HepG2 (cell line): ENCODE measurements around the gene EEF1AKMT4. TPM values are rescaled to one million over a fixed set of nuclear protein-coding genes. Genes with fewer than 3 reads are reported as not detected.

ENCODE experiments used
- ATAC-seq: fragments of 200-7000 bp; cut with Tn5 transposase; 3 replicates; pipeline ENCODE4 v1.9.1; 2020; ENCODE audit warnings: mild to moderate bottlenecking, moderate library complexity
- BruUV-seq: library from RNA; stranded (reverse); fragments of 400-500 nt; replicated peaks from 2 replicates; lab custom pipeline; 2021; lab: Mats Ljungman, UMichigan
- CTCF ChIA-PET: fragments of 300-600 bp; formaldehyde crosslinking; extraction: SDS; loops from one replicate; lab custom pipeline; 2021; ENCODE audit warnings: low total read pairs, inconsistent platforms, low intra/inter-chr PET ratio; lab: Yijun Ruan, JAX
- POLR2A ChIA-PET: fragments of 350-600 bp; sonication (Branson Sonifier 250); formaldehyde crosslinking; loops from one replicate; lab custom pipeline; 2020; ENCODE audit warnings: antibody characterized with exemption, inconsistent platforms; lab: Yijun Ruan, JAX
- DNase-seq: peaks from one replicate; pipeline ENCODE4 v3.0.0-alpha.2; 2015; ENCODE audit warnings: low spot score
- FAIRE-seq: peaks from 3 replicates; lab custom pipeline; 2011; peaks lifted over from hg19 to GRCh38; lab: Jason Lieb, UNC
- H2AFZ ChIP-seq: one replicate; pipeline ENCODE4 v1.6.1; 2011; ENCODE audit warnings: low read length, inconsistent platforms
- H3K27ac ChIP-seq: fragments of 300-600 bp; 3 replicates; pipeline ENCODE4 v1.8.0; 2011; ENCODE audit warnings: mixed run types, mild to moderate bottlenecking, mixed read lengths, low read length, inconsistent platforms; ENCODE audit not compliant: insufficient read depth; ENCODE audit errors: extremely low read length
- H3K27me3 ChIP-seq, 2 experiments: fragments of 200-600 bp in 1 of 2; 2 replicates in 1 of 2; 3 replicates in 1 of 2; pipeline versions ENCODE4 v1.6.0 to v1.8.0; 2011; ENCODE audit warnings: low read length in 2 of 2, mild to moderate bottlenecking in 2 of 2, moderate library complexity in 2 of 2, inconsistent platforms in 1 of 2; ENCODE audit not compliant: insufficient read depth in 2 of 2, control insufficient read depth in 1 of 2
- H3K36me3 ChIP-seq, 2 experiments: fragments of 200-600 bp in 1 of 2; replicated peaks in 1 of 2; 2 replicates in 1 of 2; 3 replicates in 1 of 2; pipeline versions ENCODE4 v1.5.1 to v1.8.0; 2011; ENCODE audit warnings: low read length in 2 of 2, inconsistent platforms in 1 of 2; ENCODE audit not compliant: insufficient read depth in 2 of 2, control insufficient read depth in 1 of 2
- H3K4me1 ChIP-seq: 2 replicates; pipeline ENCODE4 v1.5.1; 2012; ENCODE audit warnings: low read length, inconsistent platforms; ENCODE audit not compliant: insufficient read depth
- H3K4me2 ChIP-seq: 2 replicates; pipeline ENCODE4 v1.6.0; 2011; ENCODE audit warnings: low read depth, low read length, inconsistent platforms
- H3K4me3 ChIP-seq, 3 experiments: fragments of 200-600 bp in 1 of 3; sonication (generic), shearing (Covaris generic) in 1 of 3; replicated peaks in 1 of 3; 2 replicates each; pipeline ENCODE4 v1.5.1; 2011 to 2016; ENCODE audit warnings: low read length in 3 of 3, inconsistent platforms in 2 of 3, low read depth in 2 of 3, mild to moderate bottlenecking in 2 of 3, control low read depth in 1 of 3, mixed read lengths in 1 of 3; ENCODE audit not compliant: insufficient read depth in 1 of 3
- H3K79me2 ChIP-seq: one replicate; pipeline ENCODE4 v1.6.1; 2011; ENCODE audit warnings: low read length, inconsistent platforms; ENCODE audit not compliant: insufficient read depth
- H3K9ac ChIP-seq: 2 replicates; pipeline ENCODE4 v1.6.0; 2011; ENCODE audit warnings: mild to moderate bottlenecking, low read depth, low read length, inconsistent platforms; ENCODE audit not compliant: insufficient read depth
- H3K9me3 ChIP-seq: 2 replicates; pipeline ENCODE4 v1.5.1; 2012; ENCODE audit warnings: mild to moderate bottlenecking, low read length
- H4K20me1 ChIP-seq: 2 replicates; pipeline ENCODE4 v1.6.0; 2011; ENCODE audit warnings: inconsistent platforms, mild to moderate bottlenecking, low read length, moderate library complexity; ENCODE audit not compliant: insufficient read depth
- AHR ChIP-seq: IDR thresholded peaks from 2 replicates; pipeline ENCODE4 v1.6.1; 2018; ENCODE audit warnings: missing genetic modification reagents, missing compliant biosample characterization
- EEA1 ChIP-seq: sonication (generic); formaldehyde crosslinking; IDR thresholded peaks from 2 replicates; pipeline ENCODE4 v1.5.1; 2020; ENCODE audit warnings: mild to moderate bottlenecking, missing genetic modification reagents, borderline replicate concordance
- KDM1A ChIP-seq: IDR thresholded peaks from 2 replicates; pipeline ENCODE4 v1.6.1; 2016; ENCODE audit warnings: missing compliant biosample characterization
- SNAI1 ChIP-seq: sonication (generic); formaldehyde crosslinking; IDR thresholded peaks from 2 replicates; pipeline ENCODE4 v1.5.0; 2020; ENCODE audit warnings: mild to moderate bottlenecking, missing genetic modification reagents, borderline replicate concordance
- YEATS4 ChIP-seq: sonication (generic); formaldehyde crosslinking; IDR thresholded peaks from 2 replicates; pipeline ENCODE4 v1.4.0; 2020; ENCODE audit warnings: missing genetic modification reagents, borderline replicate concordance
- ZBTB1 ChIP-seq: sonication (generic); formaldehyde crosslinking; IDR thresholded peaks from 2 replicates; pipeline ENCODE4 v1.4.0; 2020; ENCODE audit warnings: missing genetic modification reagents, borderline replicate concordance
- ZNF552 ChIP-seq: sonication (generic); formaldehyde crosslinking; IDR thresholded peaks from 2 replicates; pipeline ENCODE4 v1.9.0; 2022; ENCODE audit warnings: missing genetic modification reagents, mild to moderate bottlenecking, borderline replicate concordance
- ZNF850 ChIP-seq: sonication (generic); formaldehyde crosslinking; conservative IDR thresholded peaks from 2 replicates; pipeline ENCODE4 v1.9.0; 2021; ENCODE audit warnings: mild to moderate bottlenecking, missing genetic modification reagents
- ZNF883 ChIP-seq: sonication (generic); formaldehyde crosslinking; IDR thresholded peaks from 2 replicates; pipeline ENCODE4 v1.5.1; 2020; ENCODE audit warnings: mild to moderate bottlenecking, missing genetic modification reagents; ENCODE audit errors: not compliant biosample characterization
- WGBS: methylation state at CpG from one replicate; pipeline ENCODE4 v1.1.6; 2017; ENCODE audit warnings: low lambda C conversion rate; 5-methylcytosine and 5-hydroxymethylcytosine counted together
- in situ Hi-C: cut with HindIII; loops from 2 replicates; pipeline ENCODE4 v1.10.0; 2017; ENCODE audit warnings: low pct_unique_long_range_greater_than_20kb; ENCODE audit not compliant: extremely low pct_ligation_motif_present
- intact Hi-C: fragments of 100-400 bp; cut with micrococcal nuclease; formaldehyde crosslinking; loops from one replicate; pipeline ENCODE4 v1.10.0; 2022; ENCODE audit not compliant: unreplicated experiment
- polyA plus RNA-seq, 8 experiments: library from polyadenylated mRNA; depleted of rRNA in 3 of 8; stranded (reverse) in 7 of 8; unstranded in 1 of 8; fragments of >200 nt; fragmentation: Illumina TruSeq in 4 of 8; extraction: Trizol in 4 of 8; gene quantifications; 2 replicates each; pipeline versions ENCODE4 v1.2.1 to v1.2.3, GENCODE V29; 2011 to 2016; ENCODE audit warnings: low read depth in 4 of 8, missing spikeins in 1 of 8, mixed read lengths in 1 of 8; ENCODE audit not compliant: insufficient read depth in 1 of 8
- total RNA-seq, 5 experiments: library from RNA; depleted of rRNA; stranded (reverse); fragments of >200 nt; fragmentation: Illumina TruSeq; extraction: Trizol; gene quantifications; 2 replicates each; pipeline ENCODE4 v1.2.3, GENCODE V29; 2016; ENCODE audit warnings: low read depth in 1 of 5
- TF ChIP-seq, protein P1 (sequence below): sonication (generic); formaldehyde crosslinking; IDR thresholded peaks from 2 replicates; pipeline ENCODE4 v1.8.0; 2022; ENCODE audit warnings: mild to moderate bottlenecking, missing genetic modification reagents, borderline replicate concordance
- TF ChIP-seq, protein P2 (sequence below): sonication (generic); formaldehyde crosslinking; IDR thresholded peaks from 2 replicates; pipeline ENCODE4 v1.9.0; 2021; ENCODE audit warnings: missing genetic modification reagents, borderline replicate concordance
- TF ChIP-seq, protein P3 (sequence below): IDR thresholded peaks from 2 replicates; pipeline ENCODE4 v1.6.1; 2016
- TF ChIP-seq, protein P4 (sequence below): sonication (generic); formaldehyde crosslinking; IDR thresholded peaks from 2 replicates; pipeline ENCODE4 v1.4.0; 2020; ENCODE audit warnings: missing genetic modification reagents, low read depth, mild to moderate bottlenecking, borderline replicate concordance
- TF ChIP-seq, protein P5 (sequence below): sonication (generic); formaldehyde crosslinking; conservative IDR thresholded peaks from 2 replicates; pipeline ENCODE4 v1.4.0; 2020; ENCODE audit warnings: mild to moderate bottlenecking, missing genetic modification reagents, moderate library complexity

EEF1AKMT4 gene
- total and polyA plus RNA-seq, 2 of the 13 experiments (the other 11 are each of a cell fraction or from before 2014, with no cell fraction given): 13.1 to 15.8 TPM

DNA sequence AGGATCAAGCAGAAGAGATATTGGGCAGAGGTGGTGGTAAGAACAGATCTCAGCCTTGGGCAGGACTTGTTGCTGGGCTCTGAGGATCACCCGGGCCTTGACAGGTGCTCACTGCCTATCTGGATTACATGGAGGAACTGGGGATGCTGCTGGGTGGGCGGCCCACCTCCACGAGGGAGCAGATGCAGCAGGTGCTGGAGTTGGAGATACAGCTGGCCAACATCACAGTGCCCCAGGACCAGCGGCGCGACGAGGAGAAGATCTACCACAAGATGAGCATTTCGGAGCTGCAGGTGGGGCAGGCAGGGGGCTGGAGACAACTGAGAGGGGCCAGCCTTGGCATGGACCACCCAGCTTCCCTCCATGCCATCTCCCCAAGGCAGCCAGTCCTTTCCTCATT, 34.2 kb downstream of the EEF1AKMT4 start:
- Histone ChIP-seq H3K4me3 (no peak overlapping the region), H3K27ac (no peak overlapping the region), H3K9ac (no peak overlapping the region), H3K36me3 (no peaks in the 10 kb centered on the region), H3K9me3 (no peaks in the 10 kb centered on the region), H4K20me1 (0 out of 2 replicates have a peak, but pooled peaks cover 3% of the 10 kb centered on the region), H3K27me3 (peaks cover 3 to 45% of the 10 kb centered on the region in 2 experiments), H2AFZ (no peak overlapping the region), H3K4me1 (no peaks in the 10 kb centered on the region), H3K79me2 (no peaks in the 10 kb centered on the region), H3K4me2 (no peak overlapping the region)
- ChIA-PET CTCF (no interaction called here), POLR2A (no interaction called here)
- no peak for FAIRE-seq
- DNase-seq: no peak
- intact Hi-C loops (loop anchor here (2.0 to 10.0 kb wide), 2 partner anchors 35 to 59 kb away; partner anchors contain the start of genes ALG3, EEF1AKMT4 and VWA5B2), in situ Hi-C loops (no loop called here)
- no TSS peak for BruUV-seq
- WGBS: 50% methylated on average over 1 of the region's 8 CpGs
- no peak for ATAC-seq
- TF ChIP-seq, protein P1, sequence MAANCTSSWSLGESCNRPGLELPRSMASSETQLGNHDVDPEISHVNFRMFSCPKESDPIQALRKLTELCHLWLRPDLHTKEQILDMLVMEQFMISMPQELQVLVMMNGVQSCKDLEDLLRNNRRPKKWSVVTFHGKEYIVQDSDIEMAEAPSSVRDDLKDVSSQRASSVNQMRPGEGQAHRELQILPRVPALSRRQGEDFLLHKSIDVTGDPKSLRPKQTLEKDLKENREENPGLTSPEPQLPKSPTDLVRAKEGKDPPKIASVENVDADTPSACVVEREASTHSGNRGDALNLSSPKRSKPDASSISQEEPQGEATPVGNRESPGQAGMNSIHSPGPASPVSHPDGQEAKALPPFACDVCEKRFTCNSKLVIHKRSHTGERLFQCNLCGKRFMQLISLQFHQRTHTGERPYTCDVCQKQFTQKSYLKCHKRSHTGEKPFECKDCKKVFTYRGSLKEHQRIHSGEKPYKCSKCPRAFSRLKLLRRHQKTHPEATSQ (CRISPR knock-in tag): no peak
- TF ChIP-seq YEATS4 (no peak), SNAI1 (no peak), EEA1 (CRISPR knock-in tag) (no peak), AHR (CRISPR knock-in tag) (no peak), KDM1A (CRISPR knock-in tag) (no peak), ZNF883 (CRISPR knock-in tag) (no peak), ZNF552 (CRISPR knock-in tag) (no peak), ZBTB1 (CRISPR knock-in tag) (no peak), ZNF850 (CRISPR knock-in tag) (no peak)
- TF ChIP-seq, protein P2, sequence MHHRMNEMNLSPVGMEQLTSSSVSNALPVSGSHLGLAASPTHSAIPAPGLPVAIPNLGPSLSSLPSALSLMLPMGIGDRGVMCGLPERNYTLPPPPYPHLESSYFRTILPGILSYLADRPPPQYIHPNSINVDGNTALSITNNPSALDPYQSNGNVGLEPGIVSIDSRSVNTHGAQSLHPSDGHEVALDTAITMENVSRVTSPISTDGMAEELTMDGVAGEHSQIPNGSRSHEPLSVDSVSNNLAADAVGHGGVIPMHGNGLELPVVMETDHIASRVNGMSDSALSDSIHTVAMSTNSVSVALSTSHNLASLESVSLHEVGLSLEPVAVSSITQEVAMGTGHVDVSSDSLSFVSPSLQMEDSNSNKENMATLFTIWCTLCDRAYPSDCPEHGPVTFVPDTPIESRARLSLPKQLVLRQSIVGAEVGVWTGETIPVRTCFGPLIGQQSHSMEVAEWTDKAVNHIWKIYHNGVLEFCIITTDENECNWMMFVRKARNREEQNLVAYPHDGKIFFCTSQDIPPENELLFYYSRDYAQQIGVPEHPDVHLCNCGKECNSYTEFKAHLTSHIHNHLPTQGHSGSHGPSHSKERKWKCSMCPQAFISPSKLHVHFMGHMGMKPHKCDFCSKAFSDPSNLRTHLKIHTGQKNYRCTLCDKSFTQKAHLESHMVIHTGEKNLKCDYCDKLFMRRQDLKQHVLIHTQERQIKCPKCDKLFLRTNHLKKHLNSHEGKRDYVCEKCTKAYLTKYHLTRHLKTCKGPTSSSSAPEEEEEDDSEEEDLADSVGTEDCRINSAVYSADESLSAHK: no peak
- TF ChIP-seq, protein P3, sequence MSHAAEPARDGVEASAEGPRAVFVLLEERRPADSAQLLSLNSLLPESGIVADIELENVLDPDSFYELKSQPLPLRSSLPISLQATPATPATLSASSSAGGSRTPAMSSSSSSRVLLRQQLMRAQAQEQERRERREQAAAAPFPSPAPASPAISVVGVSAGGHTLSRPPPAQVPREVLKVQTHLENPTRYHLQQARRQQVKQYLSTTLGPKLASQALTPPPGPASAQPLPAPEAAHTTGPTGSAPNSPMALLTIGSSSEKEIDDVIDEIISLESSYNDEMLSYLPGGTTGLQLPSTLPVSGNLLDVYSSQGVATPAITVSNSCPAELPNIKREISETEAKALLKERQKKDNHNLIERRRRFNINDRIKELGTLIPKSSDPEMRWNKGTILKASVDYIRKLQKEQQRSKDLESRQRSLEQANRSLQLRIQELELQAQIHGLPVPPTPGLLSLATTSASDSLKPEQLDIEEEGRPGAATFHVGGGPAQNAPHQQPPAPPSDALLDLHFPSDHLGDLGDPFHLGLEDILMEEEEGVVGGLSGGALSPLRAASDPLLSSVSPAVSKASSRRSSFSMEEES (CRISPR knock-in tag): no peak
- TF ChIP-seq, protein P4, sequence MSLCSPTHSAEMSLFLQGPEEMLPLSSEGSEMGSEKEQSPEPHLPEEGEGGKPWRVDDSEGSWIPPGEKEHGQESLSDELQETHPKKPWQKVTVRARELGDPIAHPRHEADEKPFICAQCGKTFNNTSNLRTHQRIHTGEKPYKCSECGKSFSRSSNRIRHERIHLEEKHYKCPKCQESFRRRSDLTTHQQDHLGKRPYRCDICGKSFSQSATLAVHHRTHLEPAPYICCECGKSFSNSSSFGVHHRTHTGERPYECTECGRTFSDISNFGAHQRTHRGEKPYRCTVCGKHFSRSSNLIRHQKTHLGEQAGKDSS (CRISPR knock-in tag): no peak
- TF ChIP-seq, protein P5, sequence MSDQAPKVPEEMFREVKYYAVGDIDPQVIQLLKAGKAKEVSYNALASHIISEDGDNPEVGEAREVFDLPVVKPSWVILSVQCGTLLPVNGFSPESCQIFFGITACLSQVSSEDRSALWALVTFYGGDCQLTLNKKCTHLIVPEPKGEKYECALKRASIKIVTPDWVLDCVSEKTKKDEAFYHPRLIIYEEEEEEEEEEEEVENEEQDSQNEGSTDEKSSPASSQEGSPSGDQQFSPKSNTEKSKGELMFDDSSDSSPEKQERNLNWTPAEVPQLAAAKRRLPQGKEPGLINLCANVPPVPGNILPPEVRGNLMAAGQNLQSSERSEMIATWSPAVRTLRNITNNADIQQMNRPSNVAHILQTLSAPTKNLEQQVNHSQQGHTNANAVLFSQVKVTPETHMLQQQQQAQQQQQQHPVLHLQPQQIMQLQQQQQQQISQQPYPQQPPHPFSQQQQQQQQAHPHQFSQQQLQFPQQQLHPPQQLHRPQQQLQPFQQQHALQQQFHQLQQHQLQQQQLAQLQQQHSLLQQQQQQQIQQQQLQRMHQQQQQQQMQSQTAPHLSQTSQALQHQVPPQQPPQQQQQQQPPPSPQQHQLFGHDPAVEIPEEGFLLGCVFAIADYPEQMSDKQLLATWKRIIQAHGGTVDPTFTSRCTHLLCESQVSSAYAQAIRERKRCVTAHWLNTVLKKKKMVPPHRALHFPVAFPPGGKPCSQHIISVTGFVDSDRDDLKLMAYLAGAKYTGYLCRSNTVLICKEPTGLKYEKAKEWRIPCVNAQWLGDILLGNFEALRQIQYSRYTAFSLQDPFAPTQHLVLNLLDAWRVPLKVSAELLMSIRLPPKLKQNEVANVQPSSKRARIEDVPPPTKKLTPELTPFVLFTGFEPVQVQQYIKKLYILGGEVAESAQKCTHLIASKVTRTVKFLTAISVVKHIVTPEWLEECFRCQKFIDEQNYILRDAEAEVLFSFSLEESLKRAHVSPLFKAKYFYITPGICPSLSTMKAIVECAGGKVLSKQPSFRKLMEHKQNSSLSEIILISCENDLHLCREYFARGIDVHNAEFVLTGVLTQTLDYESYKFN (CRISPR knock-in tag): no peak
